ENCODE data around the gene CFAP54. TPM values are rescaled to one million over a fixed set of nuclear protein-coding genes. Genes with fewer than 3 reads are reported as not detected.
"Not testable (repeated sequence)": the region's sequence is repeated elsewhere in the genome, so short reads cannot be mapped to it uniquely, and the experiment has no call there.

Gene CFAP54
- polyA plus RNA-seq, 1 donor: 0.46 TPM

DNA sequence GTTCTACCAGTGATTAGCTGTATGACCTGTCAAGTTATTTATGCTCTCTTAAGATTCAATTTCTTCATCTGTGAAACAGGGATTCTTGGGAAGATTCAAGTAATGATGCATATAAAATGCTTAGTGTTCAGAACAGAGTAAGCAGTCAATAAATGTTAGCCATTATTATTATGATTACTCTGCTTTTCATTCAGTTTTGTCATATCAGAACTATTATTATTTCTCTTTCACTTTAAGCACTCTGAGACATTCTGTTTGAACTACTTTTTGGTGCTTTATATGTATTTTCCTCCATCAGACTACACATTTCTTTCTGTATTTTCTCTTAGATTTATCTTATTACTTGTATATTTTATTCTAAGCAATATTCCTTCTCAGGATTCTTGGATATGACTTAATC is 81.2 kb downstream of the CFAP54 start:
- Histone ChIP-seq H3K36me3 (ENCODE audit: control insufficient read depth, insufficient read depth, low read length) (no peaks in the 10 kb centered on the region), H3K27me3 (ENCODE audit: control insufficient read depth, insufficient read depth, low read length) (no peaks in the 10 kb centered on the region), H3K4me1 (ENCODE audit: control insufficient read depth, insufficient read depth, low read length) (no peaks in the 10 kb centered on the region), H3K27ac (ENCODE audit: low read length) (no peak overlapping the region), H3K9me3 (ENCODE audit: control insufficient read depth, low read depth, low read length) (no peaks in the 10 kb centered on the region), H3K4me3 (ENCODE audit: low read length) (no peak overlapping the region)
- DNase-seq: no peak

DNA sequence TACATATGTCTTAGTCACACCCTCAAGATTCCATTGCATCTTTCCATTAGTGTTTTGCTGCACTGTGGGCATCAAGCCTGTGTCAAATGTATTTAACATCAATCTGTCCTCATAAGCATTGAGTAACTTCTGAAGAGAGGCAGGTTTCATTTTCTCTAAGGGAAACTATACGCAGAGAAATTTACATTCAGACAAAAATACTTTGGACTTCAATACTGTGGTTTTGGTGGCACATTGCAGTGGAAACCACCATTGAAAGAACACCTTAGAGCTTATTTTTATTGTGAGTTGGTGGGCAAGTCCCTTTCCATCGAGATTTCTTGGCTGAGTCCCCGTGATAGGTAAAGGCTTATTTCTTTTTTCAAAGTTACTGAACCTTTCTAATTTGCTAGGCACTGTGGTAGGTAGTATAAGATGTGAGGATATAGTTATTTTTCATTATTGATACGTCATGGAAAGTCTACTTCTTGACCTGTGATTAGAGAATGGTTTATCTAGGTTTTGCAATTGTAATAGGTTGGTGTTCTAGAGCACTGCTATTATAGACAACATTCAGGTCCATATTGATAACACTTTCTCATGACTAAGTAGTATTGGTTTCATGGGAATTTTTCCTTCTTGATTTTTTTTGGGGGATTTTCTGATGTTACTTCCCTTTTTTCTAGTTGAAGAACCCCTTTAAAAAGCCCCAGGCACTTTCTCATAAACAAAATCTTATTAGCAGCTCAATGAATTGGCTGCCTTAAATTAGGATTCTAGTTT is 81.9 kb downstream of the CFAP54 start:
- no peak for DNase-seq
- Histone ChIP-seq H3K4me3 (ENCODE audit: low read length) (no peak overlapping the region), H3K36me3 (ENCODE audit: control insufficient read depth, insufficient read depth, low read length) (no peaks in the 10 kb centered on the region), H3K4me1 (ENCODE audit: control insufficient read depth, insufficient read depth, low read length) (no peaks in the 10 kb centered on the region), H3K9me3 (ENCODE audit: control insufficient read depth, low read depth, low read length) (no peaks in the 10 kb centered on the region), H3K27me3 (ENCODE audit: control insufficient read depth, insufficient read depth, low read length) (no peaks in the 10 kb centered on the region), H3K27ac (ENCODE audit: low read length) (no peak overlapping the region)
- 100% methylated on average over 2 of the region's 4 CpGs for WGBS (ENCODE audit: insufficient coverage, low lambda C conversion rate)

DNA sequence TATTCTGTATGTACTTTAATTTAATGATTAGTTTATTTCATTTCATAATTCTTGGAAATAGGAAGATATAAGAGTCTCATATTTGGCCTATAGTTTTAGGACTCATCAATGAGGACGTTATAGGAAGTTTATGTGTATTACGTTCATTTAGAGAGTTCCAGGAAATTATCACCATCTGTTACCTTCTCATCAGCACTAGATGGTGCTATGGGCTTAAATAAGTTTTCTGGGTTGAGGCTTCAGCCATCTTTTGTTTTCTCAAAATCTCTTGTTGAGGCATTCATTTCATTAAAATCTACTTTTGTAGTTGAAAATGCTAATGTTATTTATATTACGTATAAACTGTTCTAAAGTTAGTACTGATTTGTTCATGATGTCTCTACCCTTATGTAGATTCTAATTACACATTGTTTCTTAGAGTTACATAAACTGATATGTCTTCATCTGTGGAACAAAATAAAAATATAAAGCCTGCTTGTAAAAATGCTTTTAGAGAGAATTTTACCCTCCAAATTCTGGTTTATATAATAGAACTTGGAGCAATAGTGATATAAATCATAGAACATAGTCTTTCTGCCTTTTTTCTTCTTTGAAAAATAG is 89.2 kb downstream of the CFAP54 start:
- H3K27me3 ChIP-seq (ENCODE audit: control insufficient read depth, insufficient read depth, low read length): no peaks in the 10 kb centered on the region
- no peak overlapping the region for H3K4me3 ChIP-seq (ENCODE audit: low read length)
- H3K9me3 ChIP-seq (ENCODE audit: control insufficient read depth, low read depth, low read length): no peaks in the 10 kb centered on the region
- DNase-seq: peak; percentile 11 to 20
- H3K27ac ChIP-seq (ENCODE audit: low read length): no peak overlapping the region
- WGBS (ENCODE audit: insufficient coverage, low lambda C conversion rate): 0% methylated on average over 1 of the region's 3 CpGs
- H3K36me3 ChIP-seq (ENCODE audit: control insufficient read depth, insufficient read depth, low read length): no peaks in the 10 kb centered on the region
- no peaks in the 10 kb centered on the region for H3K4me1 ChIP-seq (ENCODE audit: control insufficient read depth, insufficient read depth, low read length)

DNA sequence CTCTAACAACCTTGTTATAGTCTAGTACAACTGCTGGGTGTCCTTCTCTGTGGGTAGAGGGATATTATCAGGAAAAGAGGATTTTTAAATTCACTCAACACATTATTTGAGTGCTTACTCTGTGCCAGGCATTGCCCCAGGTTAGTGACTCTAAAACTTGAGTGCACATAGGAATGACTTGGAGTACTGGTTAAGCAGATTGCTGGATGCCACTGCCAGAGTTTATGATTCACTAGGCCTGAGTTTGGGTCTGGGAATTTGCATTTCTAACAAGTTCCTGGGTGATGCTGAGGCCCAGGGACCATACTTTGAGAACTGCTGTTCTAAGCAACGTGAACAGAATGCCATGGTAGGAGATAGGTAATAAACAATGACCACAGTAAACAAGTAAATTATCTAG is 96.6 kb downstream of the CFAP54 start:
- Histone ChIP-seq H3K27ac (ENCODE audit: low read length) (no peak overlapping the region), H3K27me3 (ENCODE audit: control insufficient read depth, insufficient read depth, low read length) (no peaks in the 10 kb centered on the region), H3K4me3 (ENCODE audit: low read length) (no peak overlapping the region), H3K9me3 (ENCODE audit: control insufficient read depth, low read depth, low read length) (no peaks in the 10 kb centered on the region), H3K4me1 (ENCODE audit: control insufficient read depth, insufficient read depth, low read length) (no peaks in the 10 kb centered on the region), H3K36me3 (ENCODE audit: control insufficient read depth, insufficient read depth, low read length) (no peaks in the 10 kb centered on the region)
- DNase-seq: no peak
- WGBS (ENCODE audit: insufficient coverage, low lambda C conversion rate): no CpG with 5 or more reads among the region's 1 CpG

DNA sequence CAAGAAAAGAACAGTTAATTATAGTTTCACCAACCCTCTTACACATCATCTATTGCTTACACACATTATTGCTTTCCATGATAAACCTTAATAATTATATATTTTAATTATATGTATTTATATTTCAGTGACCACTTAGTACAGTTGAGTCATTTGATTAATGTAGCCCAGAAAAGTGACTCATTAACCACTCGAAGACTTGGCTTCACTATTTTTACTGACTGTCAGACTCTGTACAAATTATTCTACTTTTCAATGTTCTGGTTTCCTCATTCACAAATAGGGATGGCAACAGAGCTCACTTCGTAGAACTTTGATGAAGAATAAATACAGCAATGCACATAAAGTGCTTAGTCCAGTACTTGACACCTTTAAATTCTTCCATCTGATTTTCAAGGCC is 98.3 kb downstream of the CFAP54 start:
- no peaks in the 10 kb centered on the region for H3K36me3 ChIP-seq (ENCODE audit: control insufficient read depth, insufficient read depth, low read length)
- 75% methylated on average over 1 of the region's 2 CpGs for WGBS (ENCODE audit: insufficient coverage, low lambda C conversion rate)
- no peak for DNase-seq

DNA sequence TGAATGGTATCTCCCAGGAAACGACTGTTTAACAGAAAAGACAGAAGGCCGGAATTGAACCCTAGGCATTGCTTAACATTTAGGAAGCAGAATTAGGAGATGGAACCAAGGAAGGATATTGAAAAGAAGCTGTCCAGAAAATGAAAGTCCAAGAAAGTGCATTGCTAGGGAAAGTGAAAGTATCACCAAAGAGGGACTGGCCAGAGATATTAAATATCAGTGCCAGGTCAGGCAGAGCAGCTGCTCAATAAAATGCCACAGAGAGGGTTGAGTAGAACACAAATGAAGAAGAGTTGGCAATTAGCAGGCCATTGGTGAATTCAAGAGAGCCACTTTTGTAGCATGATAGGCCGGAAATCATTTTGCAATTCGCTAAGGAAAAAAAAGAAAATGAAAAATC is 101.6 kb downstream of the CFAP54 start:
- Histone ChIP-seq H3K9me3 (ENCODE audit: control insufficient read depth, low read depth, low read length) (no peaks in the 10 kb centered on the region), H3K36me3 (ENCODE audit: control insufficient read depth, insufficient read depth, low read length) (no peaks in the 10 kb centered on the region), H3K27me3 (ENCODE audit: control insufficient read depth, insufficient read depth, low read length) (no peaks in the 10 kb centered on the region), H3K4me3 (ENCODE audit: low read length) (no peak overlapping the region), H3K4me1 (ENCODE audit: control insufficient read depth, insufficient read depth, low read length) (no peaks in the 10 kb centered on the region), H3K27ac (ENCODE audit: low read length) (no peak overlapping the region)
- no peak for DNase-seq
- WGBS (ENCODE audit: insufficient coverage, low lambda C conversion rate): 100% methylated on average over 1 of the region's 4 CpGs

More for the DNA sequence above, 98.3 kb downstream of the CFAP54 start:
- no peak overlapping the region for H3K4me3 ChIP-seq (ENCODE audit: low read length)
- H3K27ac ChIP-seq (ENCODE audit: low read length): no peak overlapping the region
- no peaks in the 10 kb centered on the region for H3K4me1 ChIP-seq (ENCODE audit: control insufficient read depth, insufficient read depth, low read length)
- H3K27me3 ChIP-seq (ENCODE audit: control insufficient read depth, insufficient read depth, low read length): no peaks in the 10 kb centered on the region
- H3K9me3 ChIP-seq (ENCODE audit: control insufficient read depth, low read depth, low read length): no peaks in the 10 kb centered on the region

DNA sequence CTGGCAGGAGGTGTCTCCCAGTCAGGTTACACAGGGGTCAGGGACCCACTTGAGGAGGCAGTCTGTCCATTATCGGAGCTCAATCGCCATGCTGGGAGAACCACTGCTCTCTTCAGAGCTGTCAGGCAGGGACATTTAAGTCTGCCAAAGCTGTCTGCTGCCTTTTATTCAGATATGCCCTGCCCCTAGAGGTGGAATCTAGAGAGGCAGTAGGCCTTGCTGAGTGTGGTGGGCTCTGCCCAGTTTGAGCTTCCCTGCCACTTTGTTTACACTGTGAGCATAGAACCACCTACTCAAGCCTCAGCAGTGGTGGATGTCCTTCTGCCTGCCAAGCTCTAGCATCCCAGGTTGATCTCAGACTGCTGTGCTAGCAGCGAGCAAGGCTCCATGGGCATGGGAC is 115.0 kb downstream of the CFAP54 start:
- H3K27ac ChIP-seq (ENCODE audit: low read length); H3K36me3 ChIP-seq (ENCODE audit: control insufficient read depth, insufficient read depth, low read length); H3K4me1 ChIP-seq (ENCODE audit: control insufficient read depth, insufficient read depth, low read length); H3K4me3 ChIP-seq (ENCODE audit: low read length); H3K27me3 ChIP-seq (ENCODE audit: control insufficient read depth, insufficient read depth, low read length); H3K9me3 ChIP-seq (ENCODE audit: control insufficient read depth, low read depth, low read length); DNase-seq: not testable (repeated sequence)
- WGBS (ENCODE audit: insufficient coverage, low lambda C conversion rate): no CpG with 5 or more reads among the region's 3 CpGs

DNA sequence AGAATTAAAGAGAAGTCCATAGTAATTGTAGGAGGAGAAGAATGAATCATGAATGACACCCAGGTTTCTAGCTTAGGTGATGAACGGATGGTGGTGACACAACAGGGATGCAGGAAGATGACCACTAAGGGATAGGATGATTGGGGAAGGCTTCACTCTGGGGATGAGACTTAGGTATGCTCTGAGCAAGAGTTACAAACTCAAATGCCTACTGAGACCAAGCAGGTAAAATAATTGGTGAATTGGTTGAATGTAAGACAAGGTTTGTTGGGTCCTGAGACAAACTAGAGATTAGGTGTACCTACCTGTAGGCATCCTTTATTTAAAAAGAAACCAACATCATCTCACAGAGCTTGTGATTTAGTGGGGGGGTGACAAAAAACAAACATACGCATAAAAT is 116.3 kb downstream of the CFAP54 start:
- no peak for DNase-seq
- 88% methylated on average over 1 of the region's 2 CpGs for WGBS (ENCODE audit: insufficient coverage, low lambda C conversion rate)
- no peaks in the 10 kb centered on the region for H3K36me3 ChIP-seq (ENCODE audit: control insufficient read depth, insufficient read depth, low read length)

DNA sequence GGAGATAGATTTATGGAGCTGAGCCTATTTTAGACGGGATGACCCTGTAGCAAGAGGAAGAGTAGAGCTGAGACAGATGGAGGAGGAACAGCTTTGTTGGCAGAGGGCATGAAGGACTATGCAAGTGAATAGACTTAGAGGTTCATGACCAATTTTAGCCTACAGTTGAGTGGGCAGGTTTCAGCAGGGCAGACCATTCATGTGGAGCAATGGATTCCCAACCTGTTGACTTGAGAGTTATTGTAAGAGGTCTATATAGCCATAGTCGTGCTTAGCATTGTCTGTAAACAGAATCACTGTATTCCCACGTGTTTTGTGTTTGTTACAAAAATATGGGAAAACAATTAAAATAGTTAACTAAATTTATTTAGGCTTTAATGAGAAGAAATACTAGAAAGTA is 116.8 kb downstream of the CFAP54 start:
- DNase-seq: no peak
- Histone ChIP-seq H3K4me3 (ENCODE audit: low read length) (no peak overlapping the region), H3K27ac (ENCODE audit: low read length) (no peak overlapping the region), H3K36me3 (ENCODE audit: control insufficient read depth, insufficient read depth, low read length) (no peaks in the 10 kb centered on the region), H3K4me1 (ENCODE audit: control insufficient read depth, insufficient read depth, low read length) (no peaks in the 10 kb centered on the region), H3K27me3 (ENCODE audit: control insufficient read depth, insufficient read depth, low read length) (no peaks in the 10 kb centered on the region), H3K9me3 (ENCODE audit: control insufficient read depth, low read depth, low read length) (peaks cover 4% of the 10 kb centered on the region)
- 85% methylated on average over 2 of the region's 3 CpGs for WGBS (ENCODE audit: insufficient coverage, low lambda C conversion rate)

More for the DNA sequence above, 116.3 kb downstream of the CFAP54 start:
- no peaks in the 10 kb centered on the region for H3K4me1 ChIP-seq (ENCODE audit: control insufficient read depth, insufficient read depth, low read length)
- no peak overlapping the region for H3K27ac ChIP-seq (ENCODE audit: low read length)
- no peak overlapping the region for H3K4me3 ChIP-seq (ENCODE audit: low read length)
- no peaks in the 10 kb centered on the region for H3K27me3 ChIP-seq (ENCODE audit: control insufficient read depth, insufficient read depth, low read length)
- peaks cover 4% of the 10 kb centered on the region for H3K9me3 ChIP-seq (ENCODE audit: control insufficient read depth, low read depth, low read length)

DNA sequence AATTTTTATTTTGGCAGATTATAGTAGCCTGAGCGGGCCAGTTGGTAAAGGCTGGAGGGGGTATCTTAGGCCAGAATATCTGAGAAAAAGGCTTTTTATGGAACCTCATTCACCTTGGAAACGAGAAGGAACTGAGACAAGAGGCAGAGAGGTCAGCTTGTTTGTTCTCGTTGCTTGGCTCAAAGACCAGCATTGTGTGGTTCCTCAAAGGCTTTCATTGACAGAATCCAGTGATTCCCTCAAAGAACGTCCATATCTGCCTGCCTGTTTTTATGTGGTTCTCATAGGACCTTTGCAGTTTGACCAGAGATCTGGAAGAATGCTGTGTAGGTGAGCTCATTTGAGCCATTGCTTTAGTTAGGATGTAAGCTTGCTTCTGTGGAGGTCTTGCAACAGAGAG is 117.3 kb downstream of the CFAP54 start:
- Histone ChIP-seq H3K4me3 (ENCODE audit: low read length) (no peak overlapping the region), H3K9me3 (ENCODE audit: control insufficient read depth, low read depth, low read length) (peaks cover 4% of the 10 kb centered on the region), H3K36me3 (ENCODE audit: control insufficient read depth, insufficient read depth, low read length) (no peaks in the 10 kb centered on the region), H3K4me1 (ENCODE audit: control insufficient read depth, insufficient read depth, low read length) (no peaks in the 10 kb centered on the region), H3K27me3 (ENCODE audit: control insufficient read depth, insufficient read depth, low read length) (no peaks in the 10 kb centered on the region), H3K27ac (ENCODE audit: low read length) (no peak overlapping the region)
- WGBS (ENCODE audit: insufficient coverage, low lambda C conversion rate): no CpG with 5 or more reads among the region's 4 CpGs
- no peak for DNase-seq

DNA sequence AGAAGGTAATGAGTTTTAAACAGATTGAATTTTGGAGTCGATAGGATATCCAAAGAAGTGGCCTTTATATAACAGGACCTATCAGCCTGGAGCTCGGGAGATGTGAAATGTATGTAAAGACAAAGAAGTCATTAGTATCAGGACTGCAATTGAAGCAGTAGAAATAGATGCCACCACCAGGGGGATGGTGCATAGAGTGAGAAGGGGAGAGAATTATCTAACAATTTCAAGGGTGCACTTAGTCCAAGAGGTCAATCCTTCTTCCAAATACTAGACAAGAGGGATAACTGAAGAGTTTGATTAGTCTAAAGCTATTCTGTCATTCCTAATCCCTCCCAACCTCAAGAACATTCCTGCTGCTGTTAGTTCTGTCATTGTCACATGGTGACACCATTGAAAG is 127.8 kb downstream of the CFAP54 start:
- Histone ChIP-seq H3K36me3 (ENCODE audit: control insufficient read depth, insufficient read depth, low read length) (no peaks in the 10 kb centered on the region), H3K4me3 (ENCODE audit: low read length) (no peak overlapping the region), H3K9me3 (ENCODE audit: control insufficient read depth, low read depth, low read length) (no peaks in the 10 kb centered on the region), H3K4me1 (ENCODE audit: control insufficient read depth, insufficient read depth, low read length) (no peaks in the 10 kb centered on the region), H3K27me3 (ENCODE audit: control insufficient read depth, insufficient read depth, low read length) (no peaks in the 10 kb centered on the region), H3K27ac (ENCODE audit: low read length) (no peak overlapping the region)
- WGBS (ENCODE audit: insufficient coverage, low lambda C conversion rate): 94% methylated on average over 2 of the region's 2 CpGs
- DNase-seq: no peak

All from large intestine (tissue), 3 donors.